Activated CD8-positive, alpha-beta memory T cell treated with anti-CD3 and anti-CD28 coated beads, Interleukin-2, amount 50 U/mL, for 1 hour (primary cell): ENCODE results near the gene ROR1.

Experiments
- DNase-seq: peaks from one replicate; pipeline ENCODE4 v3.0.0-alpha.2; 2020; ENCODE audit errors: extremely low read depth

The ROR1 gene

GRCh38 chr1:64059556-64059955 lies 285.7 kb downstream of the ROR1 start:
- DNase-seq, result no peak

GRCh38 chr1:64060611-64061302 lies 286.9 kb downstream of the ROR1 start:
- no peak for DNase-seq

GRCh38 chr1:64061430-64062104 lies 287.8 kb downstream of the ROR1 start:
- no peak for DNase-seq

GRCh38 chr1:64062529-64062928 lies 288.7 kb downstream of the ROR1 start:
- DNase-seq, result no peak

- DNase-seq, result no peak
These were observed 289.2 kb downstream of the ROR1 start for GRCh38 chr1:64062941-64063581.

- DNase-seq, result no peak
These were observed 291.8 kb downstream of the ROR1 start for GRCh38 chr1:64065571-64065970.

GRCh38 chr1:64072089-64072793 lies 298.4 kb downstream of the ROR1 start:
- DNase-seq, result no peak

GRCh38 chr1:64073705-64074104 lies 299.9 kb downstream of the ROR1 start:
- no peak for DNase-seq

GRCh38 chr1:64074767-64075166 lies 300.9 kb downstream of the ROR1 start:
- no peak for DNase-seq

GRCh38 chr1:64077281-64077940 lies 303.6 kb downstream of the ROR1 start:
- DNase-seq, result no peak

- DNase-seq, result no peak
These were observed 307.2 kb downstream of the ROR1 start for GRCh38 chr1:64080941-64081562.

- no peak for DNase-seq
These were observed 308.6 kb downstream of the ROR1 start for GRCh38 chr1:64082459-64082858.

- DNase-seq, result no peak
These were observed 310.6 kb downstream of the ROR1 start for GRCh38 chr1:64084451-64084850.

- DNase-seq, result no peak
These were observed 314.0 kb downstream of the ROR1 start for GRCh38 chr1:64087768-64088167.

GRCh38 chr1:64090436-64090835 lies 316.6 kb downstream of the ROR1 start:
- DNase-seq, result no peak

- no peak for DNase-seq
These were observed 319.1 kb downstream of the ROR1 start for GRCh38 chr1:64092851-64093371.

GRCh38 chr1:64093941-64094340 lies 320.1 kb downstream of the ROR1 start:
- no peak for DNase-seq

GRCh38 chr1:64095832-64096231 lies 322.0 kb downstream of the ROR1 start:
- no peak for DNase-seq

- no peak for DNase-seq
These were observed 324.0 kb downstream of the ROR1 start for GRCh38 chr1:64097859-64098258.

GRCh38 chr1:64098436-64098835 lies 324.6 kb downstream of the ROR1 start:
- DNase-seq, result no peak
